LNCaP clone FGC (cell line): ENCODE data around the gene IFNK.

Experiments used
- DNase-seq: peaks from one replicate; pipeline ENCODE4 v3.0.0-alpha.2; 2011; ENCODE audit warnings: low read depth
- H3K4me3 ChIP-seq: 2 replicates; pipeline ENCODE4 v1.5.1; 2011; ENCODE audit warnings: mild to moderate bottlenecking, low read depth, low read length, control low read depth
- TF ChIP-seq, protein P1 (sequence below): IDR thresholded peaks from 2 replicates; pipeline ENCODE4 v1.5.1; 2012; ENCODE audit warnings: mild to moderate bottlenecking; ENCODE audit not compliant: control insufficient read depth, insufficient read depth; ENCODE audit errors: extremely low read depth

The IFNK gene

DNA sequence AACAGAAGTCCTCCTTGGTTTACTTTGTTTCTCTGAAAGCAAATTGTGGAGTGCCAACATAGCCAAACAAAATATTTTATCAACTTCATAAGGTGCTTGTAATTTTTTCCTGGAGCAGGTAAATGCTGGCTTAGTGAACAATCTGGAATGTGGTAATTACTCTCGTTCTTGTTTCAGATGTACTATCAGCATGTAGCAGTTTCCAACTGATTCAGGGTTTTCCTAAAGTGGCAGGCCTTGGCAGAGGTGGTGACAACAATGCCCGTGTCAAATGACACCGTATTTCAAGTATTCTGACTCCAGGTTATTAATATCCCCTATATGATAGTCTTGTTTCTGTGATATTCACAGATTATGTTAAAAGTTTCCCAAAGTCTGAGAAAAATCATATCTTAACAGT, 48.0 kb downstream of the IFNK start:
- peak; percentile 58 for DNase-seq
- peak overlapping the region; percentile 78 for H3K4me3 ChIP-seq
- TF ChIP-seq, protein P1, sequence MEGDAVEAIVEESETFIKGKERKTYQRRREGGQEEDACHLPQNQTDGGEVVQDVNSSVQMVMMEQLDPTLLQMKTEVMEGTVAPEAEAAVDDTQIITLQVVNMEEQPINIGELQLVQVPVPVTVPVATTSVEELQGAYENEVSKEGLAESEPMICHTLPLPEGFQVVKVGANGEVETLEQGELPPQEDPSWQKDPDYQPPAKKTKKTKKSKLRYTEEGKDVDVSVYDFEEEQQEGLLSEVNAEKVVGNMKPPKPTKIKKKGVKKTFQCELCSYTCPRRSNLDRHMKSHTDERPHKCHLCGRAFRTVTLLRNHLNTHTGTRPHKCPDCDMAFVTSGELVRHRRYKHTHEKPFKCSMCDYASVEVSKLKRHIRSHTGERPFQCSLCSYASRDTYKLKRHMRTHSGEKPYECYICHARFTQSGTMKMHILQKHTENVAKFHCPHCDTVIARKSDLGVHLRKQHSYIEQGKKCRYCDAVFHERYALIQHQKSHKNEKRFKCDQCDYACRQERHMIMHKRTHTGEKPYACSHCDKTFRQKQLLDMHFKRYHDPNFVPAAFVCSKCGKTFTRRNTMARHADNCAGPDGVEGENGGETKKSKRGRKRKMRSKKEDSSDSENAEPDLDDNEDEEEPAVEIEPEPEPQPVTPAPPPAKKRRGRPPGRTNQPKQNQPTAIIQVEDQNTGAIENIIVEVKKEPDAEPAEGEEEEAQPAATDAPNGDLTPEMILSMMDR = no peak

DNA sequence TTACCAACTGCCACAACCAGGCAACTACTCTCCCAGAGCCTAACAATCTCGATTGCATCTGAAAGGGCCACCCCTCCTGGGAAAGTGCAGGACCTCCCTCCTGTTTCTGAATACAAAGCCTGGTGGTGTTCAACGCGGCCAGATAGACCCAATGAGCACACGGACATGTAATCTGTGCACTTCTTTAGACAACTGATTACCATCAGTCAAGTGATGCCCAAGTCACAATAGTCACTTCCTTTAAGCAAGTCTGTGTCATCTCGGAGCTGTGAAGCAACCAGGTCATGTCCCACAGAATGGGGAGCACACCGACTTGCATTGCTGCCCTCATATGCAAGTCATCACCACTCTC, 48.5 kb downstream of the IFNK start:
- peak overlapping the region; percentile 78 for H3K4me3 ChIP-seq
- TF ChIP-seq, protein P1 = no peak

DNA sequence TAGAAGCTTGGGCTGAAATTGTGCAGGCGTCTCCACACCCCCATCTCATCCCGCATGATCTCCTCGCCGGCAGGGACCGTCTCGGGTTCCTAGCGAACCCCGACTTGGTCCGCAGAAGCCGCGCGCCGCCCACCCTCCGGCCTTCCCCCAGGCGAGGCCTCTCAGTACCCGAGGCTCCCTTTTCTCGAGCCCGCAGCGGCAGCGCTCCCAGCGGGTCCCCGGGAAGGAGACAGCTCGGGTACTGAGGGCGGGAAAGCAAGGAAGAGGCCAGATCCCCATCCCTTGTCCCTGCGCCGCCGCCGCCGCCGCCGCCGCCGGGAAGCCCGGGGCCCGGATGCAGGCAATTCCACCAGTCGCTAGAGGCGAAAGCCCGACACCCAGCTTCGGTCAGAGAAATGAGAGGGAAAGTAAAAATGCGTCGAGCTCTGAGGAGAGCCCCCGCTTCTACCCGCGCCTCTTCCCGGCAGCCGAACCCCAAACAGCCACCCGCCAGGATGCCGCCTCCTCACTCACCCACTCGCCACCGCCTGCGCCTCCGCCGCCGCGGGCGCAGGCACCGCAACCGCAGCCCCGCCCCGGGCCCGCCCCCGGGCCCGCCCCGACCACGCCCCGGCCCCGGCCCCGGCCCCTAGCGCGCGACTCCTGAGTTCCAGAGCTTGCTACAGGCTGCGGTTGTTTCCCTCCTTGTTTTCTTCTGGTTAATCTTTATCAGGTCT, 49.0 kb downstream of the IFNK start, which contains the start of gene C9orf72:
Gene C9orf72 (minus strand): TSS at position 564 of the 716 bp plus-strand sequence. CDS start 6,361 bp downstream, outside the sequence.
- no peak for DNase-seq
- TF ChIP-seq, protein P1 = no peak
- H3K4me3 ChIP-seq = peak within 1 kb of the TSS; percentile 78

More for the DNA sequence above, 48.5 kb downstream of the IFNK start:
- DNase-seq = no peak

DNA sequence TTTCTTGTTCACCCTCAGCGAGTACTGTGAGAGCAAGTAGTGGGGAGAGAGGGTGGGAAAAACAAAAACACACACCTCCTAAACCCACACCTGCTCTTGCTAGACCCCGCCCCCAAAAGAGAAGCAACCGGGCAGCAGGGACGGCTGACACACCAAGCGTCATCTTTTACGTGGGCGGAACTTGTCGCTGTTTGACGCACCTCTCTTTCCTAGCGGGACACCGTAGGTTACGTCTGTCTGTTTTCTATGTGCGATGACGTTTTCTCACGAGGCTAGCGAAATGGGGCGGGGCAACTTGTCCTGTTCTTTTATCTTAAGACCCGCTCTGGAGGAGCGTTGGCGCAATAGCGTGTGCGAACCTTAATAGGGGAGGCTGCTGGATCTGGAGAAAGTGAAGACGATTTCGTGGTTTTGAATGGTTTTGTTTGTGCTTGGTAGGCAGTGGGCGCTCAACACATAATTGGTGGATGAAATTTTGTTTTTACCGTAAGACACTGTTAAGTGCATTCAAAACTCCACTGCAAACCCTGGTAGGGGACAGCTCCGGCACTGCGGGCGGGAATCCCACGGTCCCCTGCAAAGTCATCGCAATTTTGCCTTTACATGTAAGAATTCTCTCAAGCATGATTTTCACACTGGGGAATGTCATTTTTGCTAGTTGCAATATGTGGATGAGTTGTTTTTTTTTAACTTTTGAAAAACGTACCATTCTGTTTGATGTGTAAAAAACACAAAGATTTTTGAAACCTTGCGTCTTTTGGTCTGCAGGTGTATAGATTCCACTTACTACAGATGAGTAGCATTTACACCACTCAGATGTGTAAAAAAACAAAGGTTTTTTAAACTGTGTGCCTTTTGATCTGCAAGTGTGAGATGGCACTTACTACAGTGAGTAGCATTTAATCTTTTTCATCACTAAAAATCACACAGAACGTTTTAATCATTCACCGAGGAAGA, 49.8 kb downstream of the IFNK start:
- TF ChIP-seq, protein P1 = no peak
- peak; percentile 100 for DNase-seq
- peak overlapping the region; percentile 78 for H3K4me3 ChIP-seq
